A549 (cell line): ENCODE measurements around the gene TRIOBP. TPM values are rescaled to one million over a fixed set of nuclear protein-coding genes. Genes with fewer than 3 reads are reported as not detected.

Source experiments
- ATAC-seq, 2 experiments: fragments of 200-7000 bp in 1 of 2; fragments of >200 bp in 1 of 2; cut with Nextera tagmentation in 1 of 2; cut with Tn5 transposase in 1 of 2; 3 replicates each; pipeline versions ENCODE4 v1.8.0 to v1.9.1; 2018 to 2020; ENCODE audit warnings: mild to moderate bottlenecking in 1 of 2, moderate library complexity in 1 of 2
- CTCF ChIA-PET: fragments of 300-600 bp; sonication (Branson Sonifier 250); formaldehyde crosslinking; extraction: SDS; loops from one replicate; lab custom pipeline; 2021; ENCODE audit warnings: antibody characterized with exemption, inconsistent platforms; lab: Yijun Ruan, JAX
- POLR2A ChIA-PET: fragments of 350-600 bp; formaldehyde crosslinking; extraction: SDS; loops from one replicate; lab custom pipeline; 2021; ENCODE audit warnings: antibody characterized with exemption, inconsistent platforms; lab: Yijun Ruan, JAX
- DNase-seq, 2 experiments: peaks; one replicate each; pipeline versions ENCODE4 v3.0.0 to v3.0.0-alpha.2; 2011 to 2016; ENCODE audit warnings: low read depth in 1 of 2, low spot score in 1 of 2
- FAIRE-seq: peaks from 2 replicates; lab custom pipeline; 2011; peaks lifted over from hg19 to GRCh38; lab: Jason Lieb, UNC
- H3K27ac ChIP-seq, 2 experiments: fragments of >200 bp; sonication (Bioruptor Twin); formaldehyde crosslinking; 3 replicates each; pipeline ENCODE4 v1.5.1; 2016 to 2017
- H3K4me1 ChIP-seq: fragments of >200 bp; sonication (Bioruptor Twin); formaldehyde crosslinking; 3 replicates; pipeline ENCODE4 v1.6.1; 2016
- H3K4me2 ChIP-seq: fragments of >200 bp; sonication (Bioruptor Twin); formaldehyde crosslinking; 3 replicates; pipeline ENCODE4 v1.6.1; 2016
- H3K4me3 ChIP-seq: fragments of >200 bp; sonication (Bioruptor Twin); formaldehyde crosslinking; 3 replicates; pipeline ENCODE4 v1.5.1; 2016
- H3K9me3 ChIP-seq: fragments of >200 bp; sonication (Bioruptor Twin); formaldehyde crosslinking; 3 replicates; pipeline ENCODE4 v1.6.1; 2016
- BHLHE40 ChIP-seq: IDR thresholded peaks from 2 replicates; pipeline ENCODE4 v1.6.1; 2012; ENCODE audit warnings: low read depth, low read length, inconsistent platforms
- CBX2 ChIP-seq: fragments of 200-600 bp; sonication (generic); IDR thresholded peaks from 2 replicates; pipeline ENCODE4 v1.6.1; 2016; ENCODE audit warnings: low read depth, mild to moderate bottlenecking, borderline replicate concordance
- FOSL2 ChIP-seq, 2 experiments: fragments of 450-650 bp in 1 of 2; fragments of >200 bp in 1 of 2; sonication (Bioruptor Twin) in 1 of 2; formaldehyde crosslinking; IDR thresholded peaks; 2 replicates each; pipeline versions ENCODE4 v1.5.0 to v1.6.1; 2016 to 2020; ENCODE audit warnings: mild to moderate bottlenecking in 1 of 2, moderate library complexity in 1 of 2
- HDAC2 ChIP-seq: fragments of 200-600 bp; sonication (generic); IDR thresholded peaks from 2 replicates; pipeline ENCODE4 v1.6.1; 2016
- HOXA7 ChIP-seq: fragments of 250-450 bp; sonication (Bioruptor Pico); IDR thresholded peaks from 2 replicates; pipeline ENCODE4 v1.5.0; 2020; ENCODE audit warnings: mild to moderate bottlenecking, moderate library complexity
- HOXB5 ChIP-seq: fragments of 250-450 bp; sonication (Bioruptor Pico); IDR thresholded peaks from 2 replicates; pipeline ENCODE4 v1.5.0; 2020; ENCODE audit warnings: mild to moderate bottlenecking, moderate library complexity
- MAFK ChIP-seq: fragments of 450-650 bp; IDR thresholded peaks from 2 replicates; pipeline ENCODE4 v1.6.1; 2014; ENCODE audit not compliant: partially characterized antibody
- NFE2L2 ChIP-seq: fragments of 150-350 bp; conservative IDR thresholded peaks from 2 replicates; pipeline ENCODE4 v1.6.1; 2014; ENCODE audit warnings: low read length
- NR3C1 ChIP-seq: fragments of >200 bp; sonication (Bioruptor Twin); formaldehyde crosslinking; IDR thresholded peaks from 3 replicates; pipeline ENCODE4 v1.6.1; 2017
- PHF8 ChIP-seq: fragments of 200-600 bp; sonication (generic); IDR thresholded peaks from 2 replicates; pipeline ENCODE4 v1.6.1; 2016; ENCODE audit warnings: low read depth, mild to moderate bottlenecking, antibody characterized with exemption, moderate library complexity, borderline replicate concordance
- POLR2AphosphoS2 ChIP-seq: conservative IDR thresholded peaks from 2 replicates; pipeline ENCODE4 v1.6.1; 2012; ENCODE audit warnings: low read length, improper control_type of control experiment, inconsistent platforms
- RAD21 ChIP-seq, 2 experiments: fragments of >200 bp in 1 of 2; sonication (Bioruptor Twin) in 1 of 2; formaldehyde crosslinking in 1 of 2; IDR thresholded peaks in 1 of 2; conservative IDR thresholded peaks in 1 of 2; 2 replicates in 1 of 2; 3 replicates in 1 of 2; pipeline ENCODE4 v1.6.1; 2012 to 2018; ENCODE audit warnings: inconsistent platforms in 1 of 2
- RCOR1 ChIP-seq: fragments of 150-350 bp; IDR thresholded peaks from 2 replicates; pipeline ENCODE4 v1.6.1; 2014; ENCODE audit warnings: antibody characterized with exemption, low read length, low read depth
- RFX5 ChIP-seq: fragments of 450-650 bp; IDR thresholded peaks from 2 replicates; pipeline ENCODE4 v1.7.1; 2014; ENCODE audit warnings: antibody characterized with exemption, mild to moderate bottlenecking, moderate library complexity
- RNF2 ChIP-seq: fragments of 200-600 bp; sonication (generic); IDR thresholded peaks from 2 replicates; pipeline ENCODE4 v1.6.1; 2016; ENCODE audit warnings: low read depth, mild to moderate bottlenecking, antibody characterized with exemption, moderate library complexity, borderline replicate concordance
- ZNF302 ChIP-seq: fragments of 250-450 bp; sonication (Bioruptor Pico); IDR thresholded peaks from 2 replicates; pipeline ENCODE4 v1.9.0; 2021; ENCODE audit warnings: inconsistent platforms, mild to moderate bottlenecking, moderate library complexity
- ZSCAN20 ChIP-seq: fragments of 250-450 bp; sonication (Bioruptor Pico); IDR thresholded peaks from 2 replicates; pipeline ENCODE4 v1.8.0; 2022; ENCODE audit warnings: mild to moderate bottlenecking, moderate library complexity
- WGBS: methylation state at CpG from one replicate; pipeline ENCODE4 v1.1.6; 2017; ENCODE audit errors: missing lambda C conversion rate; 5-methylcytosine and 5-hydroxymethylcytosine counted together
- polyA minus RNA-seq: library from RNA; depleted of rRNA, polyadenylated mRNA; stranded (reverse); fragments of >200 nt; gene quantifications from 2 replicates; pipeline ENCODE4 v1.2.3, GENCODE V29; 2011; rRNA and poly(A)+ RNA removed
- polyA plus RNA-seq, 4 experiments: library from polyadenylated mRNA; depleted of rRNA in 3 of 4; stranded (reverse); fragments of >200 nt; fragmentation: RNase III in 1 of 4; extraction: RNeasy Plus Mini Kit Qiagen cat#74134 plus additional on column Dnase treatment in 1 of 4; gene quantifications; 2 replicates in 3 of 4; 3 replicates in 1 of 4; pipeline ENCODE4 v1.2.3, GENCODE V29; 2011 to 2017
- TF ChIP-seq, protein P1 (sequence below): IDR thresholded peaks from 2 replicates; pipeline ENCODE4 v1.6.1; 2012
- TF ChIP-seq, protein P2 (sequence below): IDR thresholded peaks from 2 replicates; pipeline ENCODE4 v1.6.1; 2012
- TF ChIP-seq, protein P3 (sequence below): fragments of 450-650 bp; IDR thresholded peaks from 2 replicates; pipeline ENCODE4 v1.6.1; 2014; ENCODE audit warnings: antibody characterized with exemption

The TRIOBP gene, protein sequence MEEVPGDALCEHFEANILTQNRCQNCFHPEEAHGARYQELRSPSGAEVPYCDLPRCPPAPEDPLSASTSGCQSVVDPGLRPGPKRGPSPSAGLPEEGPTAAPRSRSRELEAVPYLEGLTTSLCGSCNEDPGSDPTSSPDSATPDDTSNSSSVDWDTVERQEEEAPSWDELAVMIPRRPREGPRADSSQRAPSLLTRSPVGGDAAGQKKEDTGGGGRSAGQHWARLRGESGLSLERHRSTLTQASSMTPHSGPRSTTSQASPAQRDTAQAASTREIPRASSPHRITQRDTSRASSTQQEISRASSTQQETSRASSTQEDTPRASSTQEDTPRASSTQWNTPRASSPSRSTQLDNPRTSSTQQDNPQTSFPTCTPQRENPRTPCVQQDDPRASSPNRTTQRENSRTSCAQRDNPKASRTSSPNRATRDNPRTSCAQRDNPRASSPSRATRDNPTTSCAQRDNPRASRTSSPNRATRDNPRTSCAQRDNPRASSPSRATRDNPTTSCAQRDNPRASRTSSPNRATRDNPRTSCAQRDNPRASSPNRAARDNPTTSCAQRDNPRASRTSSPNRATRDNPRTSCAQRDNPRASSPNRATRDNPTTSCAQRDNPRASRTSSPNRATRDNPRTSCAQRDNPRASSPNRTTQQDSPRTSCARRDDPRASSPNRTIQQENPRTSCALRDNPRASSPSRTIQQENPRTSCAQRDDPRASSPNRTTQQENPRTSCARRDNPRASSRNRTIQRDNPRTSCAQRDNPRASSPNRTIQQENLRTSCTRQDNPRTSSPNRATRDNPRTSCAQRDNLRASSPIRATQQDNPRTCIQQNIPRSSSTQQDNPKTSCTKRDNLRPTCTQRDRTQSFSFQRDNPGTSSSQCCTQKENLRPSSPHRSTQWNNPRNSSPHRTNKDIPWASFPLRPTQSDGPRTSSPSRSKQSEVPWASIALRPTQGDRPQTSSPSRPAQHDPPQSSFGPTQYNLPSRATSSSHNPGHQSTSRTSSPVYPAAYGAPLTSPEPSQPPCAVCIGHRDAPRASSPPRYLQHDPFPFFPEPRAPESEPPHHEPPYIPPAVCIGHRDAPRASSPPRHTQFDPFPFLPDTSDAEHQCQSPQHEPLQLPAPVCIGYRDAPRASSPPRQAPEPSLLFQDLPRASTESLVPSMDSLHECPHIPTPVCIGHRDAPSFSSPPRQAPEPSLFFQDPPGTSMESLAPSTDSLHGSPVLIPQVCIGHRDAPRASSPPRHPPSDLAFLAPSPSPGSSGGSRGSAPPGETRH (N-terminal part only)
- polyA plus RNA-seq (2011; rRNA removed) (15.7 and 32.6 TPM in 2 replicates), polyA plus RNA-seq (2017; fragmentation: RNase III; extraction: RNeasy Plus Mini Kit Qiagen cat#74134 plus additional on column Dnase treatment) (25.5 to 29.5 TPM (median 26.0 TPM) in 3 replicates), polyA minus RNA-seq (44.4 and 50.0 TPM in 2 replicates)
- polyA plus RNA-seq (2012; cell fraction: cytosol; rRNA removed), result 28.2 and 37.4 TPM in 2 replicates
- 37.0 and 39.3 TPM in 2 replicates for polyA plus RNA-seq (2012; cell fraction: nucleus; rRNA removed)

DNA sequence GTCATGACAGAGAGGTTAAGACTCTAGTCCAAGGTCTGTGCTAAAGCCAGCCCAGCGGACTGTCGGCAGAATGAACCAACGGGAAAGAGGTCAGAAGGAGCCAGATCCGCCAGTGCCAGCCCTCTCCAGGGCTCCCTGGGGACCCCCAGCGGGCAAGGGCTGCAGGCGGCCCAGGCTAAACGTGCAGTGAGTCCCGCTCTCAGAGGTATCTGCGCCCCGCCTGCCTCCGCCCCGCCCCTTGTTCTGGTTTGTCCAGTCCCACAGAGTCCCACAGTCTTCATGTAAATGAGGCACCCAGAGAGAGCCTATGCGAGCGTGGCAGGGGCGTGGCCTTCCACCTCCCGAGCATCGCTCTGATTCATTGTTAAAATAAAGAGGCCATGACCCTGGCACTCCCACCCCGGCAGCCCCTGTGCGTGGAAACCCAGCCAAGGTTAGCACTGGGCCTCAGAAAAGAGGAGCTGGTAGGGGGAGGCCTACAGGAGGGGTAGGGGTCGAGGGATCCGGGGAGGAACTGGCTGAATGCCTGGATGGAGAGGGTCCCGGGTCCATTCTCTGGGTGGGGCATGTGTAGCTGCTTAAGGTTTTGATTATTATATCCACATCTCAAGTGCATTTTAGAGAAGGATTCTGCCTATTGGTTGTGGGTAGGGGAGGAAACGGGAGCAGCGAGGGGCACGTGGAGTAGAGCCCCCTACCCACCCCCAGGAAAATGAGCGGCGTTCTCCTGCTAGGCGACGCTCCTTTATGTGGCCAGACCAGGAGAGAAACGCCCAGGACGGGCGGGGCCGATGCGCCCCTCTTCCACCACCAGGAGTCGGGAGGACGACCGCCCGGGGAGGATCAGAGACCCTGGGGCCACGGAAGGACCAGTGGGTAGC, at the start of gene TRIOBP:
TSS of gene TRIOBP (plus strand) at position 392 of the 881 bp plus-strand sequence. CDS start 4,318 bp downstream, outside the sequence.
- TF ChIP-seq BHLHE40 (0 out of 2 replicates have a peak, but pooled peaks have one; percentile 4), FOSL2 (IDR thresholded peaks at IDR 0.05) (no peak), FOSL2 (CRISPR knock-in tag; IDR thresholded peaks at IDR 0.05) (peak; percentile 13; the same call in 1 of the 2 replicates), RAD21 (conservative IDR thresholded peaks at IDR 0.05 in 1 of 2, IDR thresholded peaks at IDR 0.05 in 1 of 2) (peak in 1 of 2 experiments; percentile 6; a peak in 1 of 5 replicates)
- TF ChIP-seq, protein P1, sequence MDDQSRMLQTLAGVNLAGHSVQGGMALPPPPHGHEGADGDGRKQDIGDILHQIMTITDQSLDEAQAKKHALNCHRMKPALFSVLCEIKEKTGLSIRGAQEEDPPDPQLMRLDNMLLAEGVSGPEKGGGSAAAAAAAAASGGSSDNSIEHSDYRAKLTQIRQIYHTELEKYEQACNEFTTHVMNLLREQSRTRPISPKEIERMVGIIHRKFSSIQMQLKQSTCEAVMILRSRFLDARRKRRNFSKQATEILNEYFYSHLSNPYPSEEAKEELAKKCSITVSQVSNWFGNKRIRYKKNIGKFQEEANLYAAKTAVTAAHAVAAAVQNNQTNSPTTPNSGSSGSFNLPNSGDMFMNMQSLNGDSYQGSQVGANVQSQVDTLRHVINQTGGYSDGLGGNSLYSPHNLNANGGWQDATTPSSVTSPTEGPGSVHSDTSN, result no peak
- TF ChIP-seq, protein P2, sequence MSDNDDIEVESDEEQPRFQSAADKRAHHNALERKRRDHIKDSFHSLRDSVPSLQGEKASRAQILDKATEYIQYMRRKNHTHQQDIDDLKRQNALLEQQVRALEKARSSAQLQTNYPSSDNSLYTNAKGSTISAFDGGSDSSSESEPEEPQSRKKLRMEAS, result no peak
- H3K9me3 ChIP-seq, result no peaks in the 10 kb centered on the region
- POLR2A ChIA-PET, result interaction anchor here (1.6 kb wide), 1 partner anchor 11 kb away, joined by 3 read pairs; the partner anchor contains the start of gene NOL12
- CTCF ChIA-PET, result interaction anchor here (0.7 to 3.9 kb wide), 10 partner anchors 15 to 98 kb away, joined by 3 to 12 read pairs (median 3); partner anchors contain the start of gene PDXP
- DNase-seq (peak; percentile 77 to 87), ATAC-seq (peak; percentile 96 to 99), FAIRE-seq (no peak)
- H3K27ac ChIP-seq, result peak within 1 kb of the TSS in 1 of 2 experiments; percentile 54; a peak in 2 of 6 replicates
- peak within 1 kb of the TSS; percentile 55 for H3K4me2 ChIP-seq
- WGBS, result 50% methylated on average over 23 of the region's 39 CpGs
- no peak within 1 kb of the TSS for H3K4me3 ChIP-seq
- peaks cover 6% of the 10 kb centered on the region; the same call in 1 of the 3 replicates for H3K4me1 ChIP-seq

DNA sequence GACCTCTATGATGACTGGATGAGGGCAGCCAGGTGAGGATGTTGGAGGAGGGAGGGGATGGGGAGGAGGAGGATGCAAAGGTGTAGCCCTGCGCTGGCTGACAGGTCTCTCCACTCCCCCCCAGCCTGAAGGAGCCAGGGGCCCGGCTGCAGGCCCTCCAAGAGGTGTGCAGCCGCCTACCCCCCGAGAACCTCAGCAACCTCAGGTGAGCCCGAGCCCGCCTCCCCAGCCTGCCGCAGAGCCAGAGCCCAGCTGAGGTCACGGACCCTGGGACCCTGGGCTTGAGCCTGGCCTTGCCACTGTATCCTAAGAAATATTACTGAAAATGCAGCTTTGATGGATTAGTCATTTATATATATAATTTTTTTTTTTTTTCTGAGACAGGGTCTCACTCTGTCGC, 49.5 kb upstream of the TRIOBP start:
- FAIRE-seq, result no peak
- Histone ChIP-seq H3K4me2 (no peak overlapping the region), H3K4me1 (no peaks in the 10 kb centered on the region), H3K4me3 (no peak overlapping the region), H3K27ac (no peak overlapping the region), H3K9me3 (no peaks in the 10 kb centered on the region)
- no peak for TF ChIP-seq ZNF302 (CRISPR knock-in tag)
- TF ChIP-seq ZSCAN20 (CRISPR knock-in tag), result no peak
- TF ChIP-seq BHLHE40, result no peak
- no peak for TF ChIP-seq NR3C1
- TF ChIP-seq RNF2, result no peak
- no peak for TF ChIP-seq NFE2L2
- TF ChIP-seq RFX5, result no peak
- no peak for TF ChIP-seq MAFK
- no peak for TF ChIP-seq HDAC2
- TF ChIP-seq RCOR1, result no peak
- no peak for TF ChIP-seq POLR2AphosphoS2
- TF ChIP-seq, protein P3, sequence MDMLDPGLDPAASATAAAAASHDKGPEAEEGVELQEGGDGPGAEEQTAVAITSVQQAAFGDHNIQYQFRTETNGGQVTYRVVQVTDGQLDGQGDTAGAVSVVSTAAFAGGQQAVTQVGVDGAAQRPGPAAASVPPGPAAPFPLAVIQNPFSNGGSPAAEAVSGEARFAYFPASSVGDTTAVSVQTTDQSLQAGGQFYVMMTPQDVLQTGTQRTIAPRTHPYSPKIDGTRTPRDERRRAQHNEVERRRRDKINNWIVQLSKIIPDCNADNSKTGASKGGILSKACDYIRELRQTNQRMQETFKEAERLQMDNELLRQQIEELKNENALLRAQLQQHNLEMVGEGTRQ, result no peak
- TF ChIP-seq HOXA7, result no peak
- TF ChIP-seq, protein P2, result no peak
- no peak for TF ChIP-seq HOXB5 (CRISPR knock-in tag)
- TF ChIP-seq PHF8, result no peak
- no peak for TF ChIP-seq CBX2
- ChIA-PET CTCF (interaction anchor here (0.6 kb wide), 1 partner anchor 142 kb away, joined by 4 read pairs; no protein-coding TSS in a partner anchor), POLR2A (no interaction called here)
- no peak for DNase-seq
- 100% methylated on average over 7 of the region's 9 CpGs for WGBS
- ATAC-seq, result no peak
